Measurements from ENCODE around the gene ALDH3A1. TPM values are rescaled to one million over a fixed set of nuclear protein-coding genes. Genes with fewer than 3 reads are reported as not detected.

ALDH3A1 gene
- total RNA-seq, 1 donor: 0.54 TPM

DNA sequence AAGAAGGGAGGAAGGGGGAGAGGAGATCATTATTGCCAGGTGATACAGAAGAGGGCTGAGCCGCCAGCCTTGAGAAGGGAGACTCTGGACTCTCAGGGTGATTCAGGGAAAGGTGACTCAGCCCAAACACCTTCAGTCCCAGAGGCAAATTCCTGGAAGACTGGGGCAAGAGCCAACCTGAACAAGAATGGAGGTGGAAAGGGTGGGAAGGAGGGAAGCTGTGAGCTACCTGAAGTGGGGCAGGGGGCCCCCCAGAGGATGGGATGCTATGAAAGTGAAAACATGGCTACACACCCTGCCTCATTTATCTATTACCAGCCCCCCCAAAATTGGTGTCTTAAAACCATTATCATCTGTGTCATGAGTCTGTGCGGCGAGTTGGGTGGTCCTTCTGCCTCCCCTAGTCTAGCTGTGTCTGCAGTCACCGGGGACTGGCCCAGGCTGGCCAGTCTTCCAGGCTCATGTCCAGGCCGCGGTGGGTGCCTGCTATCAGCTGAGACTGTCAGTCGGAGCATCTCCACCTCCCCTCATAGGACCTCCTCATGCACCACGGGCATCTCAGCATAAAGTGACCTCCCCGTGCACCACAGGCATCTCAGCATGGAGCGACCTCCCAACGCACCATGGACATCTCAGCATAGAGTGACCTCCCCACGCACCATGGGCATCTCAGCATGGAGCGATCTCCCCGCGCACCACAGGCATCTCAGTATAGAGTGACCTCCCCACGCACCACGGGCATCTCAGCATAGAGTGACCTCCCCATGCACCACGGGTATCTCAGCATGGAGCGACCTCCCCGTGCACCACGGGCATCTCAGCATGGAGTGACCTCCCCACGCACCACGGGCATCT lies 28.5 kb downstream of the ALDH3A1 start:
- DNase-seq (ENCODE audit: low read depth): no peak
- TF ChIP-seq CTCF (IDR thresholded peaks at IDR 0.05; ENCODE audit: insufficient read depth, low read length): no peak
- no peak overlapping the region for H3K4me3 ChIP-seq (ENCODE audit: low read depth, low read length)

DNA sequence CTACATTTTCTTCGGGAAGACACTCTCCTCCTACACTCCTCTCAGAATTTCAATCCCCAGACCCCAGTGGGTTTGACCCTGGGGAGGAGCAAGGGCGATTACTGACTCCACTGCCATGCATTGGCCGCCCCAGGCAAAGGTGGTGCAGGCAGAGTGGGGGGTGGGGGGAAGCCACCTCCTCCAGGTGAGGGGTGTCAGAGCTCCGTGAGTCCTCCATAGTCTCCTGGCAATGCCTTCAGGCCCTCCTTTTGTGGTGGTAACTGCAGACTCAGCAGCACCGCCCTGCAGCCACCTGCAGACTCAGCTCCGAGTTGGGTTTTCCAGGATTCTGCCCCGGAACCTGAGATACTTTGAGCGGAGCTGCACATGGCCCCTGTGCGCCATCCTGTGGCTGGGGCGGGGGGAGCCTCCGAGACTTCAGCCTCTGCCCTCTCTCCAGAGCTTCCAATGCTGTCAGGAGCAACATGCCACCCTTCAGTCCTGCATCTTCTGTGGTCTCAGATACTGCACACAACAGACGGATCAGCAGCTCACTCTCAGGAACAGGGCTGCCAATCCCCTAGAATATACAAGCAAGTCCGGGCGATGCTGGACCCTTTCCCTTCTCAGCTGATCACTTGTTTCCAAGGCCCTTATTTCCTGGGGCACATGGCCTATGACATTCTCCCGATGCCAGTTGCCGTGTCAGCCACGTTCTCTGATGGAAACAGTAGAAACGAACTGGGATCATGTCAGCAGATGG lies 29.3 kb downstream of the ALDH3A1 start:
- DNase-seq (ENCODE audit: low read depth): no peak
- TF ChIP-seq CTCF (IDR thresholded peaks at IDR 0.05; ENCODE audit: insufficient read depth, low read length): no peak
- H3K4me3 ChIP-seq (ENCODE audit: low read depth, low read length): no peak overlapping the region

DNA sequence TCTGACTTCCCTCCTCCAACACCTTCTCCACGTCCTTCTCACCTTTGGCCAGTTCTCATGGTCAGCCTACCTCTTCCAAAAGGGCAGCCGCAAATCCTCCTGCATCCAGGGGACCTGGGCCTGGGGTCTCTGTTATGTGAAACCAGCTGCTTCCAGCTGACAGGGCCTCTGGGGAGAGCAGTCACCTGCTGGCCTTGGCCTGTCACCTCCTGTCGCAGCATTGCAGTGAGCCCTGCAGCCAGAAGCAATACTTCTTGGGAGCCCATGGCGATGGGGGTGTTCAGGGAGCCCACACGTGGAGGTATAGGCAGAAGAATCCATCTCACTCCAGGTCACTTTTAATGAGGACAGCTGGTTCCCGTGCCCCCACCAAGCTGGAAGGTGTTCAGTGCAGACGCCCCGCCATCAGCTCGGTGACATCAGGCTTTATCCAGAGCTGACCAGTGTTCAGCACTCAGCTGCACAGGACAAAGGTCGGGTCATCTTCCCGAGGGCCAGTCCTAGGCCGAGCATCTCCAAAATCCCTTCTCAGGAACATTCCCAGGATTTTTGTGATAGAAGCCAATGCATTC lies 30.0 kb downstream of the ALDH3A1 start:
- no peak for TF ChIP-seq CTCF (IDR thresholded peaks at IDR 0.05; ENCODE audit: insufficient read depth, low read length)
- no peak overlapping the region for H3K4me3 ChIP-seq (ENCODE audit: low read depth, low read length)
- DNase-seq (ENCODE audit: low read depth): no peak

DNA sequence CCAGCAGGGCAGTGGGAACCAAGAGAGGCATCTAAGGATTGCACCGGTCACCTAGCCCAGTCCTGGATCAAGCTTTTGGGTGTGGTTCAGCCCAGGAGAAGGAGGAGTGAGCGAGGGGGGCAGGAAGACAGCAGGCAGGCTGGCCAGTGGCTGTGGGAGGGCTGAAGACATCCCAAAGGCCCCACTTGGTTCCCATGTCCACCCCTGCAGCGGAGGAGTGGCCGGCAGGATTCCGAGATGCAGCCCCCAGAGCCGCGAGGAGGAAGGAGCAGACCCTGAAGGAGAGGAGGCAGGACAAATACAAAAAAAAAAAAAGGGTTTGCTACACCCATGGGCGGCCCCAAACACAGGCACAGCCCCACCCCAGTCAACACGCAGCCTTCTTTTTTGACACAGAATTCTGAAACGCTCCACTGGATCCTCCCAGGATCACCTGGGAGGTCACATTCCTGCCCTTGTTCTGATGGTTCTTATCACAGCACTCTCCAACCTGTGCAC lies 30.6 kb downstream of the ALDH3A1 start:
- TF ChIP-seq CTCF (IDR thresholded peaks at IDR 0.05; ENCODE audit: insufficient read depth, low read length): no peak
- DNase-seq (ENCODE audit: low read depth): no peak
- no peak overlapping the region for H3K4me3 ChIP-seq (ENCODE audit: low read depth, low read length)

- TF ChIP-seq CTCF (IDR thresholded peaks at IDR 0.05; ENCODE audit: insufficient read depth, low read length): no peak
- DNase-seq (ENCODE audit: low read depth): no peak
- no peak overlapping the region for H3K4me3 ChIP-seq (ENCODE audit: low read depth, low read length)
Observed at GRCh38 chr17:19717031-19717360, 31.1 kb downstream of the ALDH3A1 start.

GRCh38 chr17:19716108-19717030 lies 31.7 kb downstream of the ALDH3A1 start, which contains the start of gene SLC47A2:
TSS of gene SLC47A2 (minus strand) at chr17:19716584. CDS start at chr17:19716555, 29 bp downstream.
- H3K4me3 ChIP-seq (ENCODE audit: low read depth, low read length): no peak within 1 kb of the TSS
- no peak for DNase-seq (ENCODE audit: low read depth)
- no peak for TF ChIP-seq CTCF (IDR thresholded peaks at IDR 0.05; ENCODE audit: insufficient read depth, low read length)
